Smooth muscle cell (in vitro differentiated cells): ENCODE measurements around the gene TTLL5. TPM values are rescaled to one million over a fixed set of nuclear protein-coding genes. Genes with fewer than 3 reads are reported as not detected.

ENCODE experiments used
- DNase-seq: peaks from one replicate; lab custom pipeline; 2025; ENCODE audit not compliant: unreplicated experiment; lab: John Stamatoyannopoulos, UW
- H2AFZ ChIP-seq: fragments of 200-600 bp; sonication (generic); 2 replicates; pipeline ENCODE4 v1.6.0; 2016; ENCODE audit warnings: antibody characterized with exemption, low read depth, mild to moderate bottlenecking
- H3F3A ChIP-seq: fragments of 200-600 bp; sonication (generic); 2 replicates; pipeline ENCODE4 v1.6.0; 2017; ENCODE audit warnings: antibody characterized with exemption, low read depth
- H3K27ac ChIP-seq: fragments of 200-600 bp; sonication (generic); 2 replicates; pipeline ENCODE4 v1.5.1; 2016; ENCODE audit warnings: low read depth, mild to moderate bottlenecking
- H3K27me3 ChIP-seq: fragments of 200-600 bp; sonication (generic); 2 replicates; pipeline ENCODE4 v1.6.1; 2016; ENCODE audit warnings: low read depth, mild to moderate bottlenecking
- H3K36me3 ChIP-seq: fragments of 200-600 bp; sonication (generic); 2 replicates; pipeline ENCODE4 v1.5.1; 2016; ENCODE audit warnings: low read depth
- H3K4me1 ChIP-seq: fragments of 200-600 bp; sonication (generic); 2 replicates; pipeline ENCODE4 v1.5.1; 2016; ENCODE audit warnings: low read depth
- H3K4me2 ChIP-seq: fragments of 200-600 bp; sonication (generic); 2 replicates; pipeline ENCODE4 v1.6.0; 2016; ENCODE audit warnings: mild to moderate bottlenecking
- H3K4me3 ChIP-seq: fragments of 200-600 bp; sonication (generic); 2 replicates; pipeline ENCODE4 v1.5.1; 2016; ENCODE audit warnings: mild to moderate bottlenecking
- H3K79me2 ChIP-seq: fragments of 200-600 bp; sonication (generic); 2 replicates; pipeline ENCODE4 v1.6.0; 2016; ENCODE audit warnings: low read depth, mild to moderate bottlenecking
- H3K9ac ChIP-seq: fragments of 200-600 bp; sonication (generic); 2 replicates; pipeline ENCODE4 v1.6.0; 2016; ENCODE audit warnings: low read depth
- H3K9me3 ChIP-seq: fragments of 200-600 bp; sonication (generic); replicated peaks from 2 replicates; pipeline ENCODE4 v1.5.1; 2016; ENCODE audit warnings: low read depth
- H4K20me1 ChIP-seq: fragments of 200-600 bp; sonication (generic); 2 replicates; pipeline ENCODE4 v1.6.0; 2016; ENCODE audit warnings: low read depth
- CTCF ChIP-seq: fragments of 200-600 bp; sonication (generic); IDR thresholded peaks from 2 replicates; pipeline ENCODE4 v1.5.1; 2017; ENCODE audit warnings: borderline replicate concordance, mild to moderate bottlenecking, antibody characterized with exemption; ENCODE audit not compliant: insufficient read depth, poor library complexity, severe bottlenecking
- WGBS: methylation state at CpG from one replicate; pipeline ENCODE4 v1.1.7; 2016; ENCODE audit warnings: low lambda C conversion rate; 5-methylcytosine and 5-hydroxymethylcytosine counted together
- polyA plus RNA-seq: library from polyadenylated mRNA; unstranded; fragments of >200 nt; fragmentation: Nextera tagmentation; extraction: Ambion mirVana; gene quantifications from 2 replicates; pipeline ENCODE4 v1.2.1, GENCODE V29; 2016
- total RNA-seq: library from RNA; depleted of rRNA; stranded (reverse); fragments of >200 nt; gene quantifications from 2 replicates; pipeline ENCODE4 v1.2.3, GENCODE V29; 2014

Gene TTLL5
- total and polyA plus RNA-seq, 2 experiments from 2014 or later, result 12.6 to 38.0 TPM

DNA sequence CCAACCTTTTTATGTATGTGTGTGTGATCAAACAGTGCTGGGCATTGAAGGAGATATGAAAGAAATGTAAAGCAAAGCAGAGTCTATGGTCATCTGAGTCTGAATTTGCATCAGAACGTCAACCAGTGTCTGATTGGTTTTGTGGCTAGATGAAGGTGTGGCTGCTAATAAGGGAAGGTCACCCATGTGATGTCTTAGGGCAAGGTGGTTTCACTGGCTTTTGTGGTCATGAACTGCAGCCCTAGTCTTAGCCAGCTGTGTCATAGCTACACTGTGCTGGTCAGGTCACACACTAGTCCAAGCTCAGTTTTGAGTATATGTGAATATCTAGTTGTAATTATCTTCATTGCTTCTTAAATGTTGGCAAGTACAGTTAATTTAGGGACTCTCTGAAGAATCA lies 214.9 kb downstream of the TTLL5 start:
- H3K9me3 ChIP-seq, result no peaks in the 10 kb centered on the region
- 48% methylated on average over 1 of the region's 1 CpG for WGBS
- TF ChIP-seq CTCF, result no peak

DNA sequence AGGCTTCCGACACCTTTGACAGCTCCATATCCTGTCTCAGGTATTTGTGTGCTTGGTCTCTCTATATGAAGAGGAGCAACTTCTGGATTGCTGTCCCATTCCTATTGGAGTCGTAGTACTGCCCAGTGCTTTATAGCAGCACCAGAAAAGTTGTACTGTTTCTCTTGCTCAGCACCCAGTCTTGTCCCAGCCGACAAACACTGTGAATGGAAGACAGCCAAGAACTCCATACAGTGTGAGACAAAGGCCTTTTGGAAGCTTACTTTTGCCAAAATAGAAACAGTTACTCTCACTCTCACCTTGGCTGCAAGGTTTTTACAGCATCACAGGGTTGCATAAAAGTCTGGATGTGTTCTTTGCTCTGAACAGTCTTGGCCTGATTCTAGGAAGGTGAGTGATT lies 215.5 kb downstream of the TTLL5 start:
- Histone ChIP-seq H3K79me2 (no peaks in the 10 kb centered on the region), H3K36me3 (no peaks in the 10 kb centered on the region), H3F3A (peaks cover 19% of the 10 kb centered on the region), H3K27me3 (no peaks in the 10 kb centered on the region), H3K4me1 (peaks cover 25% of the 10 kb centered on the region), H3K9ac (no peak overlapping the region), H4K20me1 (no peaks in the 10 kb centered on the region), H3K9me3 (no peaks in the 10 kb centered on the region), H3K4me2 (peak overlapping the region; percentile 63), H3K27ac (peak overlapping the region; percentile 88), H3K4me3 (no peak overlapping the region), H2AFZ (no peak overlapping the region)
- TF ChIP-seq CTCF, result no peak
- no peak for DNase-seq
- WGBS, result 82% methylated on average over 3 of the region's 3 CpGs

More for the DNA sequence above, 214.9 kb downstream of the TTLL5 start:
- Histone ChIP-seq H3K4me3 (no peak overlapping the region), H4K20me1 (no peaks in the 10 kb centered on the region), H2AFZ (no peak overlapping the region), H3K79me2 (no peaks in the 10 kb centered on the region), H3F3A (peaks cover 25% of the 10 kb centered on the region), H3K36me3 (no peaks in the 10 kb centered on the region), H3K27me3 (no peaks in the 10 kb centered on the region), H3K4me2 (no peak overlapping the region), H3K27ac (peak overlapping the region; percentile 88), H3K4me1 (peaks cover 28% of the 10 kb centered on the region), H3K9ac (no peak overlapping the region)
- no peak for DNase-seq

DNA sequence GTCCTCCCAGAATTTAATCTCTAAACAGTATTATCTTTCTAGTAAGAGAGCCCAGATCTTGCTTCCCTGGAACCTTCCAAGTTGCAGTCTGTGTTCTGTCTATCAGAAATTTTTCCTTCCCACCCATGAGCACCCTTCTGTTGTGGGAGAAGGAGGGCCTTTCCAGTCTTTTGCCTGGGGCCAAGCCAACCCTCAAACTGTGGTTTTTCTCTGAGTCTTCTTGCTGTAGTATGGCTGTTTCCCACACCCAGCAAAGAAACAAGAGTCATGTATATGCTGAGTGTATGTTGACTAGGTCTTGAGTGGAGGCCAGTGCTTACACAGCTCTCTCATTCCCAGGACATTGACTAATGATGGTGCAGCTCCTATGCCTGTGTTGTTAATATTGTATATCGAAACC lies 216.2 kb downstream of the TTLL5 start:
- no peak overlapping the region for H3K9ac ChIP-seq

More for the DNA sequence above, 216.2 kb downstream of the TTLL5 start:
- no peak overlapping the region for H3K4me3 ChIP-seq
- no peaks in the 10 kb centered on the region for H3K79me2 ChIP-seq
- WGBS, result 96% methylated on average over 1 of the region's 1 CpG
- no peak for DNase-seq
- H3K36me3 ChIP-seq, result no peaks in the 10 kb centered on the region
- H3K27me3 ChIP-seq, result no peaks in the 10 kb centered on the region
- peak overlapping the region; percentile 63 for H3K4me2 ChIP-seq
- no peaks in the 10 kb centered on the region for H3K9me3 ChIP-seq
- peaks cover 29% of the 10 kb centered on the region for H3K4me1 ChIP-seq
- no peak for TF ChIP-seq CTCF
- no peaks in the 10 kb centered on the region for H4K20me1 ChIP-seq
- H2AFZ ChIP-seq, result no peak overlapping the region
- peak overlapping the region; percentile 88 for H3K27ac ChIP-seq
- H3F3A ChIP-seq, result peaks cover 19% of the 10 kb centered on the region
